Spleen (tissue), 7 donors: ENCODE results near the gene RYR2.

Source experiments
- POLR2AphosphoS5 ChIP-seq, 3 donors: sonication (generic); formaldehyde crosslinking; IDR thresholded peaks; one replicate each; pipeline ENCODE4 v1.5.1; 2017; ENCODE audit warnings: antibody characterized with exemption in 3 of 3
- TF ChIP-seq, protein P1 (sequence below), 11 experiments: fragments of 200-600 bp in 7 of 11; fragments of 450-650 bp in 4 of 11; sonication (generic) in 4 of 11; IDR thresholded peaks in 8 of 11; conservative IDR thresholded peaks in 3 of 11; 1 replicate in 7 of 11; 2 replicates in 4 of 11; pipeline versions ENCODE4 v1.4.0 to v1.8.0; 2016 to 2021; ENCODE audit warnings: antibody characterized with exemption in 11 of 11, inconsistent platforms in 4 of 11, mild to moderate bottlenecking in 1 of 11
- donor health status: DM: no; HTN: no; CAD: no; lungs with moderate emphysema.
- donor health status: DM: no; HTN: no; CAD: no.
- donor health status: DM: no; HTN: no; CAD: no.

DNA sequence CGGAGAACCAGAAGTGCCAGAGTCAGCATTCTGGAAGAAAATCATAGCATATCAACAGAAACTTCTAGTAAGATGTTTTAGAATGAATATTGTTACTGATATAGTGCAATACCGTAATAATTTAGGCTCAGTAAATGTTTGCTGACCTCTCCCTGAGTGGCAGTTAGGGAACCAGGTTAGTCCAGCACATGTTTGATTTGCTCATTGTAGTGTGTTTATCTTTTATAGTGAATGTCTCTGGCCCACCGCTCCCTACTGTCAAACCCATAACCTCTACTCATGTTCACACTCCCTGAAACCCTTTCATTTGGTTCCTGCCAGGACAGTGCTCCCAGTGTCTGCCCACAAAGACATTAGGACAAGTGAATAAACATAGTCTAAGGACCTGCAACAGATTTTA, 746.1 kb downstream of the RYR2 start:
- TF ChIP-seq POLR2AphosphoS5 (IDR thresholded peaks at IDR 0.05): no peak
- TF ChIP-seq, protein P1, sequence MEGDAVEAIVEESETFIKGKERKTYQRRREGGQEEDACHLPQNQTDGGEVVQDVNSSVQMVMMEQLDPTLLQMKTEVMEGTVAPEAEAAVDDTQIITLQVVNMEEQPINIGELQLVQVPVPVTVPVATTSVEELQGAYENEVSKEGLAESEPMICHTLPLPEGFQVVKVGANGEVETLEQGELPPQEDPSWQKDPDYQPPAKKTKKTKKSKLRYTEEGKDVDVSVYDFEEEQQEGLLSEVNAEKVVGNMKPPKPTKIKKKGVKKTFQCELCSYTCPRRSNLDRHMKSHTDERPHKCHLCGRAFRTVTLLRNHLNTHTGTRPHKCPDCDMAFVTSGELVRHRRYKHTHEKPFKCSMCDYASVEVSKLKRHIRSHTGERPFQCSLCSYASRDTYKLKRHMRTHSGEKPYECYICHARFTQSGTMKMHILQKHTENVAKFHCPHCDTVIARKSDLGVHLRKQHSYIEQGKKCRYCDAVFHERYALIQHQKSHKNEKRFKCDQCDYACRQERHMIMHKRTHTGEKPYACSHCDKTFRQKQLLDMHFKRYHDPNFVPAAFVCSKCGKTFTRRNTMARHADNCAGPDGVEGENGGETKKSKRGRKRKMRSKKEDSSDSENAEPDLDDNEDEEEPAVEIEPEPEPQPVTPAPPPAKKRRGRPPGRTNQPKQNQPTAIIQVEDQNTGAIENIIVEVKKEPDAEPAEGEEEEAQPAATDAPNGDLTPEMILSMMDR (IDR thresholded peaks at IDR 0.05 in 8 of 11, conservative IDR thresholded peaks at IDR 0.05 in 3 of 11): no peak
